Heart left ventricle (tissue), 13 donors: ENCODE data around the gene COPZ1.

Source experiments
- CTCF ChIP-seq, 12 donors: fragments of 200-600 bp; sonication (generic) in 4 of 12; IDR thresholded peaks; one replicate each; pipeline versions ENCODE4 v1.5.0 to v1.8.0; 2018 to 2022; ENCODE audit warnings: antibody characterized with exemption in 12 of 12, mild to moderate bottlenecking in 5 of 12
- POLR2A ChIP-seq, 2 donors: fragments of 450-650 bp; IDR thresholded peaks; one replicate each; pipeline ENCODE4 v1.6.1; 2017; ENCODE audit warnings: antibody characterized with exemption in 2 of 2, mild to moderate bottlenecking in 2 of 2, moderate library complexity in 2 of 2
- donor health status: ischemic (EF 13 %, LVEDD 7.1; RV severe dilation, severe dysfunction).
- donor health status: DM: no; HTN: yes; CAD: no.
- donor health status: DM: no; HTN: no; CAD: no.
- donor health status: ischemic (EF 25% LVEDD 6.9; RV normal size, moderate dysfunction).
- donor health status: ischemic (EF 25% LVEDD 5.7; RV mildly dilated, moderate dysfunction).
- donor health status: ischemic (EF 35%, LVEDD 5.7; RV mildly dilated, moderate dysfunction).
- donor health status: nonischemic (EF 11% LVEDD 7.7; RV severe dilation, severe dysfunction).
- donor health status: DM: yes; HTN: yes; CAD: no.
- donor health status: PGD.
- donor health status: ischemic (EF 29% LVEDD 5.4; RV normal size, mild dysfunction).
- donor health status: nonischemic (EF 23%, LVEDD 6.1; RV moderate dilation, normal function).

- TF ChIP-seq POLR2A (IDR thresholded peaks at IDR 0.05), result no peak
- no peak for TF ChIP-seq CTCF (IDR thresholded peaks at IDR 0.05)
Measured at GRCh38 chr12:54292931-54293241, 32.0 kb upstream of the COPZ1 start.
